H9 (cell line): Measurements from ENCODE around the gene EHBP1. TPM values are rescaled to one million over a fixed set of nuclear protein-coding genes. Genes with fewer than 3 reads are reported as not detected.

ENCODE experiments used
- DNase-seq: peaks from one replicate; pipeline ENCODE4 v3.0.0-alpha.2; 2017
- H2AFZ ChIP-seq: one replicate; pipeline ENCODE4 v1.6.1; 2013; ENCODE audit warnings: mild to moderate bottlenecking, low read length, control low read depth, moderate library complexity
- H2AK5ac ChIP-seq: 2 replicates; pipeline ENCODE4 v1.6.1; 2013; ENCODE audit warnings: low read length, control low read depth, mixed read lengths; ENCODE audit not compliant: insufficient read length
- H2BK120ac ChIP-seq: one replicate; pipeline ENCODE4 v1.6.1; 2013; ENCODE audit warnings: low read depth, mild to moderate bottlenecking, low read length, control low read depth, inconsistent platforms; ENCODE audit not compliant: poor library complexity, severe bottlenecking
- H2BK12ac ChIP-seq: 2 replicates; pipeline ENCODE4 v1.6.1; 2013; ENCODE audit warnings: low read length, control low read depth, mixed read lengths, low read depth; ENCODE audit not compliant: insufficient read length
- H2BK15ac ChIP-seq: 2 replicates; pipeline ENCODE4 v1.6.1; 2013; ENCODE audit warnings: low read depth, low read length, control low read depth
- H2BK20ac ChIP-seq: one replicate; pipeline ENCODE4 v1.6.1; 2013; ENCODE audit warnings: low read depth, mild to moderate bottlenecking, low read length, control low read depth, inconsistent platforms; ENCODE audit not compliant: poor library complexity, severe bottlenecking
- H2BK5ac ChIP-seq: 2 replicates; pipeline ENCODE4 v1.6.1; 2013; ENCODE audit warnings: low read length, control low read depth, mixed read lengths; ENCODE audit not compliant: insufficient read length
- H3K14ac ChIP-seq: 2 replicates; pipeline ENCODE4 v1.6.1; 2013; ENCODE audit warnings: low read length, control low read depth; ENCODE audit not compliant: insufficient read depth
- H3K18ac ChIP-seq: 2 replicates; pipeline ENCODE4 v1.6.1; 2013; ENCODE audit warnings: low read depth, mild to moderate bottlenecking, mixed read lengths, low read length, control low read depth; ENCODE audit not compliant: insufficient read length
- H3K23ac ChIP-seq: 2 replicates; pipeline ENCODE4 v1.6.1; 2013; ENCODE audit warnings: low read length, control low read depth, mixed read lengths, low read depth; ENCODE audit not compliant: insufficient read length
- H3K23me2 ChIP-seq: 2 replicates; pipeline ENCODE4 v1.6.1; 2013; ENCODE audit warnings: low read depth, mild to moderate bottlenecking, mixed read lengths, low read length, control low read depth; ENCODE audit not compliant: insufficient read length, poor library complexity, severe bottlenecking
- H3K27ac ChIP-seq: 2 replicates; pipeline ENCODE4 v1.5.1; 2013; ENCODE audit warnings: low read length, control low read depth, mixed read lengths, low read depth; ENCODE audit not compliant: insufficient read length
- H3K27me3 ChIP-seq: 2 replicates; pipeline ENCODE4 v1.6.1; 2013; ENCODE audit warnings: low read length, control low read depth, inconsistent platforms; ENCODE audit not compliant: insufficient read depth
- H3K4ac ChIP-seq: 2 replicates; pipeline ENCODE4 v1.6.1; 2013; ENCODE audit warnings: low read depth, mild to moderate bottlenecking, control low read depth, inconsistent platforms, low read length, moderate library complexity
- H3K4me1 ChIP-seq: 2 replicates; pipeline ENCODE4 v1.6.1; 2013; ENCODE audit warnings: low read length, control low read depth, inconsistent platforms; ENCODE audit not compliant: insufficient read depth
- H3K4me2 ChIP-seq: 2 replicates; pipeline ENCODE4 v1.6.1; 2013; ENCODE audit warnings: low read length, control low read depth, mixed read lengths; ENCODE audit not compliant: insufficient read length, insufficient read depth
- H3K56ac ChIP-seq: 2 replicates; pipeline ENCODE4 v1.6.1; 2013; ENCODE audit warnings: low read depth, mild to moderate bottlenecking, mixed read lengths, low read length, control low read depth; ENCODE audit not compliant: insufficient read length
- H3K79me1 ChIP-seq: 2 replicates; pipeline ENCODE4 v1.6.1; 2013; ENCODE audit warnings: low read depth, mild to moderate bottlenecking, moderate library complexity, low read length, control low read depth, inconsistent platforms; ENCODE audit not compliant: insufficient read depth, poor library complexity, severe bottlenecking
- H3K79me2 ChIP-seq: 2 replicates; pipeline ENCODE4 v1.6.1; 2013; ENCODE audit warnings: low read length, control low read depth, inconsistent platforms; ENCODE audit not compliant: insufficient read depth
- H3K9ac ChIP-seq: 2 replicates; pipeline ENCODE4 v1.6.1; 2013; ENCODE audit warnings: low read length, control low read depth, mixed read lengths; ENCODE audit not compliant: insufficient read length; ENCODE audit errors: extremely low read depth
- H3K9me3 ChIP-seq: one replicate; pipeline ENCODE4 v1.6.1; 2013; ENCODE audit warnings: low read depth, low read length, inconsistent platforms; ENCODE audit not compliant: control insufficient read depth
- H3T11ph ChIP-seq: one replicate; pipeline ENCODE4 v1.6.1; 2013; ENCODE audit warnings: mild to moderate bottlenecking, low read length, control low read depth, inconsistent platforms
- H4K20me1 ChIP-seq: one replicate; pipeline ENCODE4 v1.6.1; 2013; ENCODE audit not compliant: control insufficient read depth, insufficient read length, insufficient read depth
- H4K5ac ChIP-seq: 2 replicates; pipeline ENCODE4 v1.6.1; 2013; ENCODE audit warnings: low read depth, mild to moderate bottlenecking, mixed read lengths, low read length, control low read depth; ENCODE audit not compliant: insufficient read length
- H4K8ac ChIP-seq: replicated peaks from 2 replicates; pipeline ENCODE4 v1.6.1; 2013; ENCODE audit warnings: low read length, control low read depth, mixed read lengths, low read depth; ENCODE audit not compliant: insufficient read length
- H4K91ac ChIP-seq: 2 replicates; pipeline ENCODE4 v1.6.1; 2013; ENCODE audit warnings: low read depth, mild to moderate bottlenecking, moderate library complexity, mixed read lengths, low read length, control low read depth; ENCODE audit not compliant: insufficient read length
- H3K27ac Mint-ChIP-seq, 3 experiments: 2 replicates in 2 of 3; 3 replicates in 1 of 3; pipeline ENCODE4 v1.8.0; 2020 to 2021; ENCODE audit warnings: mixed read lengths in 3 of 3, mild to moderate bottlenecking in 1 of 3, moderate library complexity in 1 of 3
- H3K27me3 Mint-ChIP-seq: 2 replicates; pipeline ENCODE4 v1.8.0; 2021; ENCODE audit warnings: low read depth, mild to moderate bottlenecking, moderate library complexity, mixed read lengths
- H3K36me3 Mint-ChIP-seq, 3 experiments: 2 replicates in 2 of 3; 3 replicates in 1 of 3; pipeline ENCODE4 v1.8.0; 2020 to 2021; ENCODE audit warnings: low read depth in 3 of 3, mixed read lengths in 3 of 3; ENCODE audit not compliant: insufficient read depth in 1 of 3
- H3K4me1 Mint-ChIP-seq, 2 experiments: 2 replicates each; pipeline ENCODE4 v1.8.0; 2020; ENCODE audit warnings: mixed read lengths in 2 of 2
- H3K4me3 Mint-ChIP-seq, 2 experiments: 2 replicates in 1 of 2; 3 replicates in 1 of 2; pipeline ENCODE4 v1.8.0; 2020 to 2021; ENCODE audit warnings: mild to moderate bottlenecking in 2 of 2, mixed read lengths in 2 of 2, moderate library complexity in 1 of 2
- H3K9me3 Mint-ChIP-seq, 2 experiments: 2 replicates in 1 of 2; 3 replicates in 1 of 2; pipeline ENCODE4 v1.8.0; 2020; ENCODE audit warnings: mild to moderate bottlenecking in 2 of 2, mixed read lengths in 2 of 2, moderate library complexity in 1 of 2
- CTCF ChIP-seq: fragments of 200-600 bp; sonication (generic); conservative IDR thresholded peaks from 3 replicates; pipeline ENCODE4 v1.8.0; 2021; ENCODE audit warnings: antibody characterized with exemption, mild to moderate bottlenecking
- total RNA-seq: library from RNA; stranded (reverse); gene quantifications from 2 replicates; pipeline ENCODE4 v1.2.1, GENCODE V29; 2021

The EHBP1 gene
- total RNA-seq, 1 experiment from 2014 or later: 35.6 TPM

- TF ChIP-seq CTCF: no peak
- H3K4me2 ChIP-seq: no peak overlapping the region
- H4K91ac ChIP-seq: no peak overlapping the region
- H3K27ac ChIP-seq: no peak overlapping the region
- Mint-ChIP-seq H3K9me3 (no peaks in the 10 kb centered on the region), H3K36me3 (no peaks in the 10 kb centered on the region; a peak in 1 of 7 replicates), H3K4me1 (no peaks in the 10 kb centered on the region), H3K4me3 (no peak overlapping the region), H3K27me3 (no peaks in the 10 kb centered on the region), H3K27ac (no peak overlapping the region)
- H2BK120ac ChIP-seq: no peak overlapping the region
- H2AFZ ChIP-seq: no peak overlapping the region
- no peaks in the 10 kb centered on the region for H3K9me3 ChIP-seq
- H3K56ac ChIP-seq: no peak overlapping the region
- H2BK5ac ChIP-seq: no peak overlapping the region
- H3K18ac ChIP-seq: no peak overlapping the region
- no peak overlapping the region for H2BK12ac ChIP-seq
- H3K4ac ChIP-seq: no peak overlapping the region
- H2BK20ac ChIP-seq: no peak overlapping the region
- H3K14ac ChIP-seq: no peak overlapping the region
- H3K79me2 ChIP-seq: no peaks in the 10 kb centered on the region
- no peak for DNase-seq
- H2BK15ac ChIP-seq: no peak overlapping the region
- no peaks in the 10 kb centered on the region for H3K23me2 ChIP-seq
- H3K4me1 ChIP-seq: no peaks in the 10 kb centered on the region
- H4K20me1 ChIP-seq: no peaks in the 10 kb centered on the region
- H2AK5ac ChIP-seq: no peak overlapping the region
- H3K27me3 ChIP-seq: no peaks in the 10 kb centered on the region
- H3K23ac ChIP-seq: no peak overlapping the region
- no peak overlapping the region for H3K9ac ChIP-seq
- no peak overlapping the region for H4K5ac ChIP-seq
- H4K8ac ChIP-seq: no peak overlapping the region
- no peaks in the 10 kb centered on the region for H3K79me1 ChIP-seq
- no peak overlapping the region for H3T11ph ChIP-seq
These were observed 191.8 kb downstream of the EHBP1 start for GRCh38 chr2:62897187-62897827.
